LNCAP (cell line): ENCODE data around the gene MMP12.

ENCODE experiments used
- TF ChIP-seq, protein P1 (sequence below): fragments of 450-650 bp; IDR thresholded peaks from 2 replicates; pipeline ENCODE4 v1.5.1; 2017; ENCODE audit warnings: mild to moderate bottlenecking

The MMP12 gene

DNA sequence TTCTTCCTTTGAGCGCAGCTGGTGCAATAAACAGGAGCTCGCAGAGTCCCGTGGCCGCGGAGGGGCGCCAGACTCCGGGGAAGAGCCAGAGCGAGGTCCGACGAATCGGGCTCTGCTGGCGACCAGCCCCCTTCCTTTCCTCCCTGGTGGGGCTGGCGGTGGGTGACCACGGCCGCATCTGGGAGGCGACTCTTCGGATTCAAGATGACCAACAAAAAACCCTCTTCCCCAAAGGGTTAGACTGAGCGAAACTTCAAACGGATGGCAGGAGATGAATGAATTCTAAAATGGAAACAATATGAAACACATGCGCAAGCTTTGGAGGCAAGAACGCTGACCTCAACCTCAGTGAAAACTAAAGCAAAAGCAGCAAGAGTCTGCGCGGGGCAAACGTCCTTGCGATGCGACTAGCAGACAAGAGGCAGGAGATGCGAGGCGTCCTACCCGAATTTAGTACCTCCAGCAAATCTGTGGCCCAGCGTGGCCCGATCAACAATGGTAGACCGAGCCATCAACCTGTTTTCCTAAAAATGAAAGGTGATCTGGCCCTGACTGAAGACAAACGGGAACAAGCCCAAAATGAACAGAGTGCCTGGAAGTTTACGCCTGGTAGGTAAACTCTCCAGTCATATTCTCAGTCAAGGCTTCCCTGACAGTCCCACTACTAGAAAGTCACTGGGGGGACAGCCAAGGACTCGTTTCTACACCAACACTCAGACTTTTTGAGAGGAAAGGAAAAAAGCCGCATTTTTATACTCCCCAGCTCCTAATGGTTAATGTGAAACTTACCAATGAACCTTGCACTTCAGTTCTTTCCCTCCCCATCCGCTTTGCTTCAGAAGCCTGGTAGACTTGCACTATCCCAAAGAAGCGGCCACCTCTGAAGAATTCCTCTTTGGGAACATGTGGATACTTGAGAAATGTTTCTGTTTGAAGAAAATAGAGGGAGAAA, 43.0 kb downstream of the MMP12 start:
- TF ChIP-seq, protein P1, sequence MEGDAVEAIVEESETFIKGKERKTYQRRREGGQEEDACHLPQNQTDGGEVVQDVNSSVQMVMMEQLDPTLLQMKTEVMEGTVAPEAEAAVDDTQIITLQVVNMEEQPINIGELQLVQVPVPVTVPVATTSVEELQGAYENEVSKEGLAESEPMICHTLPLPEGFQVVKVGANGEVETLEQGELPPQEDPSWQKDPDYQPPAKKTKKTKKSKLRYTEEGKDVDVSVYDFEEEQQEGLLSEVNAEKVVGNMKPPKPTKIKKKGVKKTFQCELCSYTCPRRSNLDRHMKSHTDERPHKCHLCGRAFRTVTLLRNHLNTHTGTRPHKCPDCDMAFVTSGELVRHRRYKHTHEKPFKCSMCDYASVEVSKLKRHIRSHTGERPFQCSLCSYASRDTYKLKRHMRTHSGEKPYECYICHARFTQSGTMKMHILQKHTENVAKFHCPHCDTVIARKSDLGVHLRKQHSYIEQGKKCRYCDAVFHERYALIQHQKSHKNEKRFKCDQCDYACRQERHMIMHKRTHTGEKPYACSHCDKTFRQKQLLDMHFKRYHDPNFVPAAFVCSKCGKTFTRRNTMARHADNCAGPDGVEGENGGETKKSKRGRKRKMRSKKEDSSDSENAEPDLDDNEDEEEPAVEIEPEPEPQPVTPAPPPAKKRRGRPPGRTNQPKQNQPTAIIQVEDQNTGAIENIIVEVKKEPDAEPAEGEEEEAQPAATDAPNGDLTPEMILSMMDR: no peak

DNA sequence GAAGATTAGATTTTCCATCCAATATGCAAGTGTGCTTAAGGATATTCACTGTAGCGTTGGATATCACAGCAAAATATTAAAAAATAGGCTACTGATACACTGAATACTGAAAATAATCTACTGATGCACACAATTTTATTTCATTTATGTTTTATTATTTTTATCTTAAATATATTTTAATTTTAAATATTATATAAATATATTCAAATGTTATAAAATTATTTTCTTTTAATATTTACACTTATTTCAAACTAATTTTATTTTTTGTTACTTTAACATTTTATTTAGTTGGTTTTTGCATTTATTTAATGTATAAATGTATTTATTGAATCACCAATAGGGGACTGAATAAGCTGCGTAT, 43.7 kb downstream of the MMP12 start:
- TF ChIP-seq, protein P1: no peak

DNA sequence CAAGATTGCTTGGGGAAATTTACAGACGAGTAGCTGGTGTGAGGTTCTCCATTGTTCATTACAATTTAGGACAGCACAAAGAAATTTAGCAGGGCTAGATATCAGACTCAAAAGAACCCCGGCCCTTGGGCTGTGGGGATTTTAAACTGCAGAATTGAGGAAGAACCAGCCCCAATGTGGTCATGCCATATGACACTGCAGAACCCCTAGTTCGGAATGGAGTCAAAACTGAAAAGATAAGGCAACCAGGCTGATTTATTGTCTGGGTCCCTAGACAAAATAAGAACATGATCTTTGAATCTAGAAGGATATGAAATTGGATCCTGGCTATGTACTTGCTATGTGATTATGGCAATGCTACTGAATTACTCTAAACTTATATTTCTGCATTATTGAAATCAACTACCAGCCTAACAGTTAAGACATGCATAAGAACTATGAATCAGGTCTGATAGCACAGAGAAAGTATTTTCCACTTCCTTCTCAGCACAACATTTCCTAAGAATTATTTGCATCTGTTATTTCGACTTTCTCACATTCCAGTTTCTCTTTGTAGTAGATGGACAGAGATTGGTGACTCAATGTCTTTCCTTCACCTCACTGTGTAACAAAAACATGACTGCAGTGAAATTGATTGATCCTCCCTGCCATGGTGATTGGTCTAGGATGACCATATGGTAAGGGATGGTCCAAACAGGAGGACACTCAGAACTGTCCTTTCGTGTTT, 44.6 kb downstream of the MMP12 start:
- TF ChIP-seq, protein P1: no peak

DNA sequence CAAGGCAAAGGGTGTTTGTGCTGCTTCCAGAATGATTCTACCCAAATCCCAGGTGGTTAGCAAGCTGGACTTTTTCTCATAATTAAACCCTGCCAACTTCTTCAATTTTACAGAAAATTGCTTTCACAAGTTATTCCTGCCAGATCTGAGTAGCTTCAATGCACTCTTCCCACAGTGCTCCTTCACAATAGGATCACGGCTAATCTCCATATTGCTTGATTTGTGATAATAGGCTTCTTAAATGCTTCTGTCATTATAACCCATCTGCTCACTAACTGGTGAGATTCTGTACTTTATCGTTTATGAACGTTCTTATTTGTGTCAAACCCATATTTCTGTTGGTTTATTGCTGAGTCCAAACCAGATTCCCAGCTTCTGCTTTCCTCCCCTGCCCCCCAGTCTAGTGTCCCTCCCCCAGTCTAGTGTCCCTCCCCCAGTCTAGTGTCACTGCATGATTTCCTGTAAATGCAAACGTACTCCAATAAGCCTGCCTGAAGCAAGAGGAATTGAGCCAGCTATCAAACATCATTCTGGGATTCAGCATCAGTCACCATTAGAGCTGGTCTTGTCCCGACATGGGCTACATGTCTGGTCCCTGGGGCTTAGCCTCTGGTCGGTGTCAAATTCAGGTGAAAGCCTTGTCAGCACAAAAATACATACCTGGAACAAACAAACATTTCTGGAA, 45.3 kb downstream of the MMP12 start:
- TF ChIP-seq, protein P1: no peak

DNA sequence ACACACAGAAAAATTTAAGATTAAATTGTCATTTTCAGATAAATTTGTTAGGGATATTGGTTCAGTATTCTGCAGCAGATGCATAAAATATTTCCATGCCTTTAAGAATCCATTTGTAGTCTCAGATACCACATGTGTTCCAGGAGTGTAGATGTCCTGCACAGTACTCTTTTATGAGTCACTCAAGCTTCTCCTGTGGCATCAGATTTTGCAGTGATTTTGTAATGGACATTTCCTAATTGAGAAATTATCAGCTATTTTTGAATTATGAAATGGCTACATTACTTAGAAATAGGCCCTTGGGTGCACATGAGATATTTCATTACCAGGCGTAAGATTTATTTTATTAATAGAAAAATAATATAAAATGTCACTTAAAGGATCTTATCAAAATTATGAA, 50.2 kb downstream of the MMP12 start:
- TF ChIP-seq, protein P1: no peak

DNA sequence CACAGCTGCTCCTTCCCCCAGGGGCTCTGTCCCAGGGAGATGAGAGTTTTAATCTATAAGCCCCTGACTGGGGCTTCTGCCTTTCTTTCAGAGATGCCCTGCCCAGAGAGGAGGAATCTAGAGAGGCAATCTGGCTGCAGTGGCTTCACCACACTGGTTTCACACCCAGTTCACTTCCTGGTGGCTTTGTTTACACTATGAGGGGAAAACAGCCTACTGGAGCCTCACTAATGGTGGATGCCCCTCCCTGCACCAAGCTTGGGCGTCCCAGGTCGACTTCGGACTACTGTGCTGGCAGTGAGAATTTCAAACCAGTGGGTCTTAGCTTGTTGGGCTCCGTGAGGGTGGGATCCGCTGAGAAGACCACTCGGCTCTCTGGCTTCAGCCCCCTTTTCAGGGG, 55.3 kb downstream of the MMP12 start:
- TF ChIP-seq, protein P1: no peak

DNA sequence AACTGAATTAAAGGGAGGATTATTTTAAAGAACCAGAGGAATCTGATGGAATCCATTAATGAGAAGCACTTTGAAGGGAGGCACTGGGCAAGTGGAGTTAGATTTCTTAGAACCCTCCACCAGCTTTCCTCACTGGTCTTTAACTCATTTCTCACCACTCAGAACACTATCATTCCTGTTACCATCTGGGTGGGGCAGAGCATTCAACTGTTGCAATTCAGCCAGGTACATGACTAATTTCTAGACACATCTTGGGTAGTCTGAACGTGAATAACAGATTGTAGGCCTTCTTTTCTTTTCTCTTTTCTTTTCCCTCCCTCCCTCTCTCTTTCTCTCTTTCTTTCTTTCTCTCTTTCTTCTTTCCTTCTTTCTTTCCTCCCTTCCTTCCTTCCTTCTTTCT, 61.3 kb downstream of the MMP12 start:
- TF ChIP-seq, protein P1: no peak
